Upper lobe of left lung (tissue), 6 donors: ENCODE measurements around the gene PLG. TPM values are rescaled to one million over a fixed set of nuclear protein-coding genes. Genes with fewer than 3 reads are reported as not detected.
"Not testable (repeated sequence)": the region's sequence is repeated elsewhere in the genome, so short reads cannot be mapped to it uniquely, and the experiment has no call there.

Source experiments
- ATAC-seq, 2 donors: fragments of 200-7000 bp; cut with Tn5 transposase; one replicate each; pipeline ENCODE4 v1.9.1; 2022; ENCODE audit warnings: mild to moderate bottlenecking in 2 of 2, moderate library complexity in 2 of 2; ENCODE audit not compliant: low FRiP score in 2 of 2
- DNase-seq, 2 donors: peaks; one replicate each; pipeline ENCODE4 v3.0.0-alpha.2; 2019 to 2020
- H3K27ac ChIP-seq, 4 donors: fragments of 200-600 bp; sonication (generic); one replicate each; pipeline ENCODE4 v1.5.1; 2016 to 2019
- H3K27me3 ChIP-seq, 4 donors: fragments of 200-600 bp; sonication (generic); one replicate each; pipeline ENCODE4 v1.5.1; 2017 to 2019
- H3K36me3 ChIP-seq, 4 donors: fragments of 200-600 bp; sonication (generic); one replicate each; pipeline ENCODE4 v1.5.1; 2016 to 2019
- H3K4me1 ChIP-seq, 4 donors: fragments of 200-600 bp; sonication (generic); one replicate each; pipeline ENCODE4 v1.5.1; 2018 to 2019
- H3K4me3 ChIP-seq, 4 donors: fragments of 200-600 bp; sonication (generic); one replicate each; pipeline ENCODE4 v1.5.1; 2017 to 2019; ENCODE audit warnings: mild to moderate bottlenecking in 2 of 4, moderate library complexity in 1 of 4
- H3K9me3 ChIP-seq, 4 donors: fragments of 200-600 bp; sonication (generic); one replicate each; pipeline ENCODE4 v1.5.1; 2018 to 2019
- EP300 ChIP-seq, 4 donors: sonication (generic); formaldehyde crosslinking; IDR thresholded peaks; one replicate each; pipeline ENCODE4 v1.5.1; 2017; ENCODE audit warnings: antibody characterized with exemption in 4 of 4, control low read depth in 2 of 4
- POLR2A ChIP-seq, 4 donors: fragments of 450-650 bp; IDR thresholded peaks; one replicate each; pipeline ENCODE4 v1.5.1; 2016 to 2017; ENCODE audit warnings: antibody characterized with exemption in 4 of 4, mild to moderate bottlenecking in 2 of 4
- POLR2AphosphoS5 ChIP-seq, 2 donors: sonication (generic); formaldehyde crosslinking; IDR thresholded peaks; one replicate each; pipeline ENCODE4 v1.5.1; 2017; ENCODE audit warnings: antibody characterized with exemption in 2 of 2
- WGBS, 2 donors: methylation state at CpG; one replicate each; pipeline ENCODE4 v1.1.5; 2017 to 2018; 5-methylcytosine and 5-hydroxymethylcytosine counted together
- total RNA-seq, 6 donors: library from RNA; depleted of rRNA in 4 of 6; stranded (reverse); fragments of >200 nt in 4 of 6; gene quantifications; one replicate each; pipeline versions ENCODE4 v1.1.0 to v1.2.1, GENCODE V29; 2016 to 2021
- TF ChIP-seq, protein P1 (sequence below), 6 experiments: fragments of 450-650 bp in 4 of 6; fragments of 200-600 bp in 2 of 6; sonication (generic) in 2 of 6; IDR thresholded peaks; one replicate each; pipeline ENCODE4 v1.5.1; 2016 to 2019; ENCODE audit warnings: antibody characterized with exemption in 6 of 6
- donor health status: DM: no; HTN: no; CAD: no; lungs with moderate emphysema.
- donor health status: DM: no; HTN: yes; CAD: no; lungs with severe emphysema.

PLG gene
- total RNA-seq, 6 donors from 2014 or later: 0.71 to 0.89 TPM; not detected in 4

DNA sequence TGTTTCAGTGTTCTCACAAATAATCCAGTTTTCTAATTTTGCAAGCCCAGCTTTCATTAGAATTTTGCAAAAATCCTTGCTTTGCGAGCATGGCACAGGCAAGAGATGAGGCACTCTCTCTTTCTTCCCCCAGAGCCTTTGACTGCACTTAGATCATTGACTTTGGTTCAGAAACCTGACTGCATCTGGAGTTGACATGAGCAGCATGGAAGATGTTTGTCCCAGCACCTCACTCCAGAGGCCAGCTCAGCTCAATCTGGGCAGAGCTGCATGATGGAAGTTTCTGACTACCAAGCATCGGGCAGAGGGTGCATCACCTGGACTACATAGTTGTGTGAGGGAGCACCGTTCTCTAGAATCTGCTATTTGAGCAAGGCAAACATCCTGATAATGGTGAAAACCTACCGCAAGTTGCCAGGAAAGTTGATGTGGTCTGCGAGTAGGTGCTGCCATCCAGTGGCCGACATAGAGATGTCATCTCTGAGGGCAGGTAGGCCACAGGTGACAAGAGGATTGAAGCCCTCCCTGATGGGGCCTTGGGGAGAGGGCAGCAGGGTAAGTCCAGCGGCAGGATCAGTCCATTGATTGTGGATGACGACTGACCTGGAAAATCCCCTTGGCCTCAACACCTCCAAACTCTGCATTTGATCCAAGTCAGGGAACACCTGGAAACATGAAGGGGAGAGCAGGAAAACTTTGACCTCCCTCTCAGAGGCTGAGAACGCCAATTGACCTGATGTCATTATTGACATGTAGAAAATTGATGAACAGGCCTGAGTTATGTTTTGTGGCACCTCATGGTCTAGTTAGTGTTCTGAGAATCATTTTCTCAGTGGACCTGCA, 34.2 kb upstream of the PLG start:
- H3K27ac ChIP-seq: no peak overlapping the region

DNA sequence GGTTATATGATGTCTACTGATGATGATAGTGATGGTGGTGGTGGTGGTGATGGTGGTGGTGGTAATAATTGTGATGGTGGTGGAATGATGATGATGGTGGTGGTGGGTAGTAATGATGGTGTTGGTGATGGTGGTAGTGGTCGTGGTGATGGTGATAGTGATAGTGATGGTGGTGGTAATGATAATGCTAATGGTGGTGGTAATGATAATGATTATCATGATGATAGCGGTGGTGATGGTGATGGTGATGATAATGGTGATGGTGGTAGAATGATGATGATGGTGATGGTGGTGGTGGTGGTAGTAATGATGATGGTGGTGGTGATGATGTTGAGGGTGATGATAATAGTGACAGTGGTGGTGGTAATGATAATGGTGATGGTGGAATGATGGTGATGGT, 33.5 kb upstream of the PLG start:
- no peak for ATAC-seq
- TF ChIP-seq EP300 (IDR thresholded peaks at IDR 0.05): no peak
- TF ChIP-seq, protein P1, sequence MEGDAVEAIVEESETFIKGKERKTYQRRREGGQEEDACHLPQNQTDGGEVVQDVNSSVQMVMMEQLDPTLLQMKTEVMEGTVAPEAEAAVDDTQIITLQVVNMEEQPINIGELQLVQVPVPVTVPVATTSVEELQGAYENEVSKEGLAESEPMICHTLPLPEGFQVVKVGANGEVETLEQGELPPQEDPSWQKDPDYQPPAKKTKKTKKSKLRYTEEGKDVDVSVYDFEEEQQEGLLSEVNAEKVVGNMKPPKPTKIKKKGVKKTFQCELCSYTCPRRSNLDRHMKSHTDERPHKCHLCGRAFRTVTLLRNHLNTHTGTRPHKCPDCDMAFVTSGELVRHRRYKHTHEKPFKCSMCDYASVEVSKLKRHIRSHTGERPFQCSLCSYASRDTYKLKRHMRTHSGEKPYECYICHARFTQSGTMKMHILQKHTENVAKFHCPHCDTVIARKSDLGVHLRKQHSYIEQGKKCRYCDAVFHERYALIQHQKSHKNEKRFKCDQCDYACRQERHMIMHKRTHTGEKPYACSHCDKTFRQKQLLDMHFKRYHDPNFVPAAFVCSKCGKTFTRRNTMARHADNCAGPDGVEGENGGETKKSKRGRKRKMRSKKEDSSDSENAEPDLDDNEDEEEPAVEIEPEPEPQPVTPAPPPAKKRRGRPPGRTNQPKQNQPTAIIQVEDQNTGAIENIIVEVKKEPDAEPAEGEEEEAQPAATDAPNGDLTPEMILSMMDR (IDR thresholded peaks at IDR 0.05): no peak
- no peak for TF ChIP-seq POLR2A (IDR thresholded peaks at IDR 0.05)
- TF ChIP-seq POLR2AphosphoS5 (IDR thresholded peaks at IDR 0.05): no peak
- no peak overlapping the region for H3K4me3 ChIP-seq
- no peak overlapping the region for H3K27ac ChIP-seq
- 66 to 79% methylated on average over 2 of the region's 2 CpGs for WGBS, 2 donors
- no peak for DNase-seq
- no peaks in the 10 kb centered on the region for H3K4me1 ChIP-seq
- H3K27me3 ChIP-seq: no peaks in the 10 kb centered on the region
- peaks cover 0 to 3% (median 0%) of the 10 kb centered on the region in 4 donors for H3K9me3 ChIP-seq
- H3K36me3 ChIP-seq: no peaks in the 10 kb centered on the region

More for the DNA sequence above, 34.2 kb upstream of the PLG start:
- WGBS, 2 donors: 24 to 46% methylated on average over 5 to 9 of the region's 9 CpGs
- H3K4me1 ChIP-seq: no peaks in the 10 kb centered on the region
- DNase-seq: peak in 1 of 2 donors; percentile 32
- peak in 1 of 2 donors; percentile 26 for ATAC-seq
- peaks cover 0 to 1% (median 0%) of the 10 kb centered on the region in 4 donors for H3K9me3 ChIP-seq
- TF ChIP-seq EP300 (IDR thresholded peaks at IDR 0.05): no peak
- TF ChIP-seq, protein P1 (IDR thresholded peaks at IDR 0.05): peak in 3 of 6 experiments; percentile 32 to 57 (median 39)
- no peak overlapping the region for H3K4me3 ChIP-seq
- no peaks in the 10 kb centered on the region for H3K27me3 ChIP-seq
- no peaks in the 10 kb centered on the region for H3K36me3 ChIP-seq

DNA sequence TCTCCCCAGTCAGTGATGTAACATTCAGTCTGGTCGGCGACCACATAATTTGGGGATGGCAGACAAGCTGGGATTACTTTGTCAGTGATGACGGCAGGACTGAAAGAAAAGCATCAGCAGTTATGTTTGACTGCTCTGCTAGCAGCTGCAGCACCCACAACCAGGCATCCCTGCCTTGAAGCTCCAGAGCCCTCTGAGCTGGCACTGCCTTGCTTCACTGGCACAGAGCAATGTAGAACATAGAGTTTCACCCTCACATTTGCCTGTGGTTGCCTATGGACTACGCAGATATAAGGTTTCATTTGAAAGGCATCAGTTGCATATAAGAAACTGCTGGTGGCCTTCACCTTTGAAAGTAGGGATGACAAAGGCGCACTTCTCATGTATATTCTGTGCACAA, 25.6 kb upstream of the PLG start:
- not testable (repeated sequence) for H3K9me3 ChIP-seq, H3K36me3 ChIP-seq, H3K4me1 ChIP-seq, H3K4me3 ChIP-seq, H3K27me3 ChIP-seq, H3K27ac ChIP-seq, DNase-seq
- 84 to 86% methylated on average over 3 to 5 of the region's 5 CpGs for WGBS, 2 donors
- peak in 1 of 2 donors; percentile 55 for ATAC-seq

DNA sequence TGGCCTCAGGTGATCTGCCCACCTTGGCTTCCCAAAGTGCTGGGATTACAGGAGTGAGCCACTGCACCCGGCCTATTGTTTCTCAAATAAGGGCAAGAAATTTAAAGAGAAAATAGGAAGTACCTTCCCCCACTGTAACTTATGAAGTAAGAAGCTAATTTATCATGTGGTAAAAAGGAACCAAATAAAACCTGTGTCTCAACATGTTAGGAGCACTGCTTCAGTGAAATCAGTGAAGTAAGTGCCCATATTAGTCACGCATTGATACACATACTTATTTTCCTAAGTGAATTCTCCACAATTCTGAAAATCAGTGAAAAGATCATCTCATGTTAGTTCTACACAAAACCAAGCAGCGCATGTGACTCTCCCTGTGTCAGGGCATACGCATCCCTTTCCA, 23.8 kb upstream of the PLG start:
- H3K27ac ChIP-seq: no peak overlapping the region
- no peaks in the 10 kb centered on the region for H3K4me1 ChIP-seq
- WGBS, 2 donors: 79 to 82% methylated on average over 4 of the region's 4 CpGs
- TF ChIP-seq POLR2A (IDR thresholded peaks at IDR 0.05) (no peak), EP300 (IDR thresholded peaks at IDR 0.05) (no peak), POLR2AphosphoS5 (IDR thresholded peaks at IDR 0.05) (no peak)
- TF ChIP-seq, protein P1 (IDR thresholded peaks at IDR 0.05): no peak
- DNase-seq: no peak
- H3K27me3 ChIP-seq: peaks cover 0 to 6% (median 0%) of the 10 kb centered on the region in 4 donors
- no peak for ATAC-seq
- no peaks in the 10 kb centered on the region for H3K9me3 ChIP-seq
- no peak overlapping the region for H3K4me3 ChIP-seq
- no peaks in the 10 kb centered on the region for H3K36me3 ChIP-seq

DNA sequence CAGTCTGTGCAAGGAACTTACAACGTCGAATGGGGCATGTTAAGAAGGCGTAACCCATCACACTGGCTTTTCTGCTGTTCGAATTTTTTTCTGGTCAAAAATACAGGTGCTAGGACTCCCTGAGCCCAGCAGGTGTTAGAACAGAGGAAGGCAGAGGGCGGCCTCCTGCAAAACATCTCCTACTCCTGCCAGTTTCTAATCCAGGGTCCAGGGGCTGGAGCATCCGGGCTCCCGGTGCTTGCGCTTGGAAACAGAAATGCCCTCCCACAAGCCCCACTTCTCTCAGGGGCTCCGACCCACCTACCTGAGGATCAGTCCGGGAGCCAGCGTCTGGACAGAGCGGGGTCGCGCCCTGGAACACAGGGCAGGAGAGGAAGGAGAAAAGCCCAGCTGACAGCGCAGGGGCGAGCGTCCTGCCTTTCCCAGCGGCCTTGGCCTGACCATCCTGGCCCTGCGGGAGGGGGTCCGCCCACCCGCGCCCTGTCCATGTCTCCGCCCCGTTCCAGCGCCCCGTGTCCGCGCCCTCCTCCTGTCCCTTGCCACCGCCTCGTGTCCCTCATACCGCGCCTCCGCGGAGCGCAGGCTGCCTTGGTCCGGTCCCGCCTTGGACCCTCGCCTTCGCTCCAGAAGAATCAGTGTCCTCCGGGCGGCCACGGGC, 23.2 kb upstream of the PLG start:
- no peaks in the 10 kb centered on the region for H3K36me3 ChIP-seq
- H3K27me3 ChIP-seq: peaks cover 0 to 6% (median 0%) of the 10 kb centered on the region in 4 donors
- WGBS, 2 donors: 20 to 29% methylated on average over 28 to 36 of the region's 42 CpGs
- H3K27ac ChIP-seq: no peak overlapping the region
- DNase-seq: peak in 1 of 2 donors; percentile 81
- H3K9me3 ChIP-seq: no peaks in the 10 kb centered on the region
- TF ChIP-seq POLR2AphosphoS5 (IDR thresholded peaks at IDR 0.05) (no peak), POLR2A (IDR thresholded peaks at IDR 0.05) (no peak), EP300 (IDR thresholded peaks at IDR 0.05) (no peak)
- TF ChIP-seq, protein P1 (IDR thresholded peaks at IDR 0.05): no peak
- ATAC-seq: peak; percentile 43 to 59
- H3K4me3 ChIP-seq: peak overlapping the region in 3 of 4 donors; percentile 6 to 30 (median 20)
- H3K4me1 ChIP-seq: no peaks in the 10 kb centered on the region
